HG02852 (cell line): ENCODE results near the gene WIPF2.

Source experiments
- ATAC-seq: cut with Tn5 transposase; IDR thresholded peaks from one replicate; pipeline ENCODE4 v1.9.1; 2021; ENCODE audit warnings: mild to moderate bottlenecking, moderate library complexity; ENCODE audit not compliant: unreplicated experiment

WIPF2 gene

DNA sequence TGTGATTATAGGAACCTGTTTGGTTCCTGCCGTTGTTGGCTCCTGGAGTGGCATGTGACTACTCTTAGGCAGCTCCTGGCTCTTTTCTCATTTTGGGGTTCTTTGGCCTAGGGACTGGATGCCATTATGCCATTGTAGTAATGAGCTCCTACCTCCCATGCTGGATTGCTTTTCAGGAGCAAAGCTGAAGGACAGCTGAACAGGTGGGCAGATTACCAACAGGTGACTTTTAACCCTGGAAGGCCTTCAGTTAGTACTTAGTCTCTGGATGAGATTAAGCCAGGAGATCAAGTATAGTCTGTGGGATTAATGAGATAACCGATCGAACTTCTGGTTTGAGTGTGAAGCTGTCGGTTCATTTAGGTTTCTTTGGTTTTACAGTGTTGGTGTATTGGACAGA is 25.2 kb downstream of the WIPF2 start:
- no peak for ATAC-seq

- no peak for ATAC-seq
These were observed 28.9 kb downstream of the WIPF2 start for GRCh38 chr17:40247926-40248495.

DNA sequence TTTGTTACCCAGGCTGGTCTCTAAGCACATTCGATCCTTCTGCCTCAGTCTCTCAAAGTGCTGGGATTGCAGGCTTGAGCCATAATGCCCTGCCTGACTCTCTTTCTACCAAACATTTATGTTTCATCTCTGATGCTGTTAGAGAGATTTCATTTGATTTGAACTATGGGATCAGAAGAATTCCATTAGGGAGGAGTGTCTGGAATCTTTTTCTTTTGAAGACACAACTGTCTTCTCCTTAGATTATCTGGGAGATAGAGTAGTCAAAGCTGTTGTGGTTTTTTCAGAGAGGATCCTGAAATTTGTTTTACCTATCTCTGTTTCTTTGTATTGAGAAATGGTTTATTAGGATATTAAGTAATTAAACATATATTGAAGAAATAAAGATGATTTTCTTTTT is 29.4 kb downstream of the WIPF2 start:
- no peak for ATAC-seq

- ATAC-seq = no peak
These were observed 32.5 kb downstream of the WIPF2 start for GRCh38 chr17:40251576-40251975.

- ATAC-seq = no peak
These were observed 34.5 kb downstream of the WIPF2 start for GRCh38 chr17:40253565-40253964.

- no peak for ATAC-seq
These were observed 40.4 kb downstream of the WIPF2 start for GRCh38 chr17:40259505-40259904.

DNA sequence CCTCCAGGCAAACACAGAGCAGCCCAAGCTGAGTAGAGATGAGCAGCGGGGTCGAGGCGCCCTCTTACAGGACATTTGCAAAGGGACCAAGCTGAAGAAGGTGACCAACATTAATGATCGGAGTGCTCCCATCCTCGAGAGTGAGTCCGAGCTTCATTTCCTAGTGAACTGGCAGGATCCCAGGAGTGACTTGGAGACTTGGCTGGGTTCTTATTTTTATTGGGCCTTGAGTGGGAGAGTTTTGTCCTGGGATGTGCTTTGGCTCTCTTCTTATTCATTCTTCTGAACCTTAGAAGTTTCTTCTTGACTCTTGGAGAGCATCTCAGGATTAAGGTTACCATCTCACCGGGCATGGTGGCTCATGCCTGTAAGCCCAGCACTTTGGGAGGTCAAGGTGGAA is 41.4 kb downstream of the WIPF2 start:
- no peak for ATAC-seq

DNA sequence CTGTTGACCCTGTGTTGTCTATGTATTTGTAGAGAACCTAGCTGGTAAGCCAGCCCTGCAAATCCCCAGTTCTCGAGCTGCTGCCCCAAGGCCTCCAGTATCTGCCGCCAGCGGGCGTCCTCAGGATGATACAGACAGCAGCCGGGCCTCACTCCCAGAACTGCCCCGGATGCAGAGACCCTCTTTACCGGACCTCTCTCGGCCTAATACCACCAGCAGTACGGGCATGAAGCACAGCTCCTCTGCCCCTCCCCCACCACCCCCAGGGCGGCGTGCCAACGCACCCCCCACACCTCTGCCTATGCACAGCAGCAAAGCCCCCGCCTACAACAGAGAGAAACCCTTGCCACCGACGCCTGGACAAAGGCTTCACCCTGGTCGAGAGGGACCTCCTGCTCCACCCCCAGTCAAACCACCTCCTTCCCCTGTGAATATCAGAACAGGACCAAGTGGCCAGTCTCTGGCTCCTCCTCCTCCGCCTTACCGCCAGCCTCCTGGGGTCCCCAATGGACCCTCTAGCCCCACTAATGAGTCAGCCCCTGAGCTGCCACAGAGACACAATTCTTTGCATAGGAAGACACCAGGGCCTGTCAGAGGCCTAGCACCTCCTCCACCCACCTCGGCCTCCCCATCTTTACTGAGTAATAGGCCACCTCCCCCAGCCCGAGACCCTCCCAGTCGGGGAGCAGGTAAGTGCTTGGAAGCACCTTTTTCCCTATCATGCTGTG is 45.5 kb downstream of the WIPF2 start:
- no peak for ATAC-seq

DNA sequence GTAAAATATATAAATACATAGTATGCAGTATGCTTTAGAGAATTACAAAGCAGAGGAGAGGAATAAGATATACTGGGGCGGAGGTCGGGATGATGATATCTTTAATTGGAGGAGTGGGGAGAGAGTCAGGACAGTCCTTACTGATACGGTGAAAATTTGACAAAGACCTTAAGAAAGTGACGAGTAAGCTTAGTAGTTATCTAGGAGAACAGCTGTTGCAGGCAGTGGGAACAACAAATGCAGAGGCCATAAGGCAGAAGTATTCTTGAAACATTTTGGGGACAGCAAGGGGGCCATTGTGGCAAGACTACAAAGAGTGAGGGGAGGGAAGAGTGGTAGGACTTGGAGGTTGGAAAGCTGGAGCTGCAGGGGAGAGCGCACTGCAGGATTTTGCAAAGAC is 46.2 kb downstream of the WIPF2 start:
- ATAC-seq = no peak

DNA sequence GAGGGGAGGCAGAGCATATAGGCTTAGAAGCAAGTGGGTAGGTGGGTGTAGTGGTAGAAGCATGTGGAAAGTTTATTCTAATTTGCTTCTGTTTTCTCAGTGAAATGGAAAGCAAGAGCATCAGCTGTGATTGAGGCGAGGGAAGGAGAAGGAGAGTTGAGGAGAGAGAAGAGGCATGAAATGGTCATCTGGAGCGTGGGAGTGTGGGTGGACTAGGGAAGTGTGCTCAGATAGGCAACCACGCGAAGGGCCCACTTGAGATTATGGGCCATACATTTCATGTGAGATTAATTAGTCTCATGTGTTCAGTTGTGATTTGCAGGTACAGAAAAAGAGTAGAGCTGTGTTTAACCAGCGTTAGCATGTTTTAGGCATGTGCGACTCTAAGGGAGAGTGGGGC is 47.8 kb downstream of the WIPF2 start:
- ATAC-seq = no peak

DNA sequence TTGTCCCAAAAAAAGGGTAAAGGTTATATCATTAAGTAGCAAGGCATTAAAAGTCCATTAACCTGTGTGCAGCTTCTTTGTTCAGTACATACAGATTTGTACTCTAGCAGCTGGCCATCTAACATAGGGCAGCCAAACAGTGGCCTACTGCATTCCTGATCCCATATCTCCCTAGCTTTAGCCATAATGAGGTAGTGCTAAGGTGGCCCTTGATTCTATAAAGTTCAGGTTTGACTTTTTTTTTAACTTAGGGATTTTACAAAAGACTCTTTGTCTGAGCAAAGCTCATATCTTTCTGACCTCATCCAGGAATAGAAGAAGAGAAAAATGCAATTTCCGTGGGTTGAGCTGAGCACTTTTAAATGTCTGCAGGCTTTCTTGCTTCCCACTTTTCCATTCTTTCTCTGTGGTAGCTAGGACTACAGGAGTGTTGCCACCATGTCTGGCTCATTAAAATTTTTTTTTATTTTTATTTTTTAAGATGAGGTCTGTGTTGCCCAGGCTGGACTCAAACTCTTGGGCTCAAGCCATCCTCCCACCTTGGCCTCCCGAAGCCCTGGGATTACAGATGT is 49.1 kb downstream of the WIPF2 start:
- no peak for ATAC-seq

GRCh38 chr17:40278414-40278813 is 59.3 kb downstream of the WIPF2 start:
- ATAC-seq = no peak

- ATAC-seq = no peak
These were observed 60.3 kb downstream of the WIPF2 start for GRCh38 chr17:40279402-40279801.

DNA sequence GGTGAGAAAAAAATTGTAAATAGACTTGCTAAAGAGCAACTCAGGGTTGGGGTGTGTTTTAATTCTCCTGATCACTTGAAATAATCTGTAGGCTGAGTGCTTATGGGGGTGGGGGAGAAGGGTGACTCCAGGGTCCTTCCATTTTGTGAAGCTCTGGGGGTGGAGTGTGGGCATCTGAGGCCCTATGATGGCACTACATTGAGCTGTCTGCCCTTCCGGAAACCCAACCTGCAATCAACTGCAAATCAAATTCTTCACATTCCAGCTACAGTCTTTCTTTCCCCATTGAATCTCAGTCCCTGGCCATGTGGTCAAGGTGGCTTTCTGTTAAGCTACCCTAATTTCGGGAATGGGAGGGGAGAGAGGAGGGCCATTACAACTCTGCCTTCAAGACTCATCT is 62.6 kb downstream of the WIPF2 start:
- no peak for ATAC-seq

DNA sequence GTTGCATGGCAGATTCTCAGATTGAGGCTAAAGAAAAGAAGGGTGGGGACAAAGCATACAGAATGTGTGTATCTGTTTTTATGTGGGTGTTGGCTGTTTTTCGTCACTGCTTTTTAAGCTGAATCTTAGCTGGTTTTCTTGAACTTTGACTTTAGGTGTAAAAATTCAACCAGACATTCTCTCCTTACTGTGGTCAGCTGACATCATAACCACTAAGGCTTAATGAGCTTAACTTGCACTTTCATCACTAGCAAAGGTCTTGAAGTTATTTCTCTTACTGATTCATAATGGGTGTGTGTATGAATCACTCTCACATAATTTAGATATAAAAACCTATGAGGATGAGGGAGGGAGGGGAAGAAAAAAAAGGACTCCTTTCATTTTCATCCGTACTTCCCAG is 64.6 kb downstream of the WIPF2 start:
- no peak for ATAC-seq

GRCh38 chr17:40284085-40284713 is 65.1 kb downstream of the WIPF2 start:
- no peak for ATAC-seq

DNA sequence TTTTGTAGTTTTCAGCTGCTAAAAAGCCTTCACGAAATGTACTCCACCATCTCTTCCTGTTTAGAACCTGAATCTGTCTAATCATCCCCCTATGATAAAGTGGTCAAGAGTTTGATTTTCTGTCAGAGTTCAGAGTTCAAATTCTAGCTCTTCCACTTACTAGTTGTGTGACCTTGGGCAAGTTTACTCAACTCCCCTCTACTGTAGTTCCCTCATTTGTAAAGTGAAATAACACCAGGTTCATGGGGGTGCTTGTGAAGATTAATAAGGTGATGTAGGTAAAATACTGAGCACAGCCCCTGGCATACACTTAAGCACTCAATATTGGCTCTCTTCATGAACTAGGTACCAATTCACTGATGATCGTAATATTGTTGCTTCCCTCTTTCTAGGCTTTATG is 67.4 kb downstream of the WIPF2 start:
- no peak for ATAC-seq

DNA sequence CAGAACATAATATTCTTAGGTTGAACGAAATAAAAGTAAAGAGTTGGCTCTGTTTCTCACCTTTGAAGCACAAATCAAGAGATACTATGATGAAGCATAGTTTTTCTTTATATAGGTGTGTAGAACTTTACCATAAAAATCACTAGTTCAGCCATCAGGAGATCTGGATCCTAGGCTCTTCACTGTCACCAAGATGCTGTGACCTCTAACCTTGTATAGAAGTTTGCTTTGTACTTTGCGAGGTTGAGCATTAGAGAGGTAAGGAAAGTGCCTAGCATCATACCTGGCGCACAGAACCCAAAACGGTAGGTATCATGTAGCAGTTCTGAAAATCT is 68.0 kb downstream of the WIPF2 start:
- ATAC-seq = no peak

- ATAC-seq = peak; percentile 94
These were observed 68.6 kb downstream of the WIPF2 start, which contains the start of gene CDC6 for GRCh38 chr17:40287494-40288369. CDC6 (plus strand) TSS chr17:40287879; CDS start chr17:40289421, 1,542 bp downstream.

GRCh38 chr17:40290629-40291280 is 71.7 kb downstream of the WIPF2 start:
- ATAC-seq = no peak

- ATAC-seq = no peak
These were observed 72.2 kb downstream of the WIPF2 start for GRCh38 chr17:40291281-40291664.
